Uterus (tissue), 2 donors: ENCODE results near the gene NYNRIN.

Experiments
- POLR2A ChIP-seq, 2 donors: fragments of 450-650 bp; IDR thresholded peaks; one replicate each; pipeline ENCODE4 v1.6.1; 2016; ENCODE audit warnings: antibody characterized with exemption in 2 of 2, mild to moderate bottlenecking in 1 of 2, moderate library complexity in 1 of 2
- TF ChIP-seq, protein P1 (sequence below), 4 experiments: fragments of 200-600 bp in 2 of 4; fragments of 450-650 bp in 2 of 4; sonication (generic) in 2 of 4; IDR thresholded peaks; one replicate each; pipeline ENCODE4 v1.5.1; 2016 to 2019; ENCODE audit warnings: antibody characterized with exemption in 4 of 4, mild to moderate bottlenecking in 2 of 4, moderate library complexity in 1 of 4

DNA sequence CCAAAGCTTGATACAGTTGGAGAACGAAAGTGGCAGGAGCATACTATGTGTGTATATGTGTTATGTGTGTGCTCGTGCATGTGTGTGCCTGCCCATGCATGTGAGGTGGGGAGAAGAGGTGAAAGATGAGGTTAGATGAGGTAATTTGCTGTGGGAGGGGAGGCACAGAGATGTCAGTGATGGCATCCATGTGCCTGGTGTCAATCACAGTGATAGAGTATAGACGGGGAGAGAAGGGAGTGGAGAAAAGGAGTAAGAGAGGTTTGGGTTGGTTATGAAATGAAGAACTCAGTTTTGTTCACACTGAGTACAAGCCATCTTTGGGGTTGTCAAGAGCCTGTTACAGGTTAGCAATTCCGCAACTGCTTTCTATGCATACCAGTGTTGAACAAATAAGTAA is 14.6 kb upstream of the NYNRIN start:
- TF ChIP-seq, protein P1, sequence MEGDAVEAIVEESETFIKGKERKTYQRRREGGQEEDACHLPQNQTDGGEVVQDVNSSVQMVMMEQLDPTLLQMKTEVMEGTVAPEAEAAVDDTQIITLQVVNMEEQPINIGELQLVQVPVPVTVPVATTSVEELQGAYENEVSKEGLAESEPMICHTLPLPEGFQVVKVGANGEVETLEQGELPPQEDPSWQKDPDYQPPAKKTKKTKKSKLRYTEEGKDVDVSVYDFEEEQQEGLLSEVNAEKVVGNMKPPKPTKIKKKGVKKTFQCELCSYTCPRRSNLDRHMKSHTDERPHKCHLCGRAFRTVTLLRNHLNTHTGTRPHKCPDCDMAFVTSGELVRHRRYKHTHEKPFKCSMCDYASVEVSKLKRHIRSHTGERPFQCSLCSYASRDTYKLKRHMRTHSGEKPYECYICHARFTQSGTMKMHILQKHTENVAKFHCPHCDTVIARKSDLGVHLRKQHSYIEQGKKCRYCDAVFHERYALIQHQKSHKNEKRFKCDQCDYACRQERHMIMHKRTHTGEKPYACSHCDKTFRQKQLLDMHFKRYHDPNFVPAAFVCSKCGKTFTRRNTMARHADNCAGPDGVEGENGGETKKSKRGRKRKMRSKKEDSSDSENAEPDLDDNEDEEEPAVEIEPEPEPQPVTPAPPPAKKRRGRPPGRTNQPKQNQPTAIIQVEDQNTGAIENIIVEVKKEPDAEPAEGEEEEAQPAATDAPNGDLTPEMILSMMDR (IDR thresholded peaks at IDR 0.05) = no peak
- TF ChIP-seq POLR2A (IDR thresholded peaks at IDR 0.05) = no peak
